HCT116 (cell line): Measurements from ENCODE around the gene PRDM7. TPM values are rescaled to one million over a fixed set of nuclear protein-coding genes. Genes with fewer than 3 reads are reported as not detected.

Source experiments
- ATAC-seq: fragments of 200-7000 bp; cut with Tn5 transposase; 2 replicates; pipeline ENCODE4 v1.9.1; 2020; ENCODE audit warnings: mild to moderate bottlenecking, moderate library complexity
- BruUV-seq: library from RNA; stranded (reverse); fragments of 400-500 nt; replicated peaks from 2 replicates; lab custom pipeline; 2021; lab: Mats Ljungman, UMichigan
- CTCF ChIA-PET: fragments of 300-600 bp; sonication (Branson Sonifier 250); formaldehyde crosslinking; loops from one replicate; lab custom pipeline; 2021; ENCODE audit warnings: antibody characterized with exemption; lab: Charles Lee
- POLR2A ChIA-PET: fragments of 300-600, 350-600 bp; sonication (Branson Sonifier 250); formaldehyde crosslinking; loops from one replicate; lab custom pipeline; 2021; ENCODE audit warnings: antibody characterized with exemption; lab: Charles Lee
- RAD21 ChIA-PET, 2 experiments: fragments of 300-600 bp; sonication (Branson Sonifier 250); formaldehyde crosslinking; loops; one replicate each; lab custom pipeline; 2023; ENCODE audit warnings: low total read pairs in 2 of 2; ENCODE audit not compliant: uncharacterized antibody in 2 of 2, unreplicated experiment in 2 of 2, low non-redundant PET in 1 of 2; lab: Charles Lee
- DNase-seq: peaks from one replicate; pipeline ENCODE4 v3.0.0-alpha.2; 2010; ENCODE audit warnings: low read depth, low spot score
- H2AFZ ChIP-seq: fragments of 200-600 bp; shearing (Covaris generic), sonication (generic); 2 replicates; pipeline ENCODE4 v1.6.1; 2017; ENCODE audit warnings: low read depth, mixed run types, mixed read lengths, antibody characterized with exemption, low read length; ENCODE audit not compliant: poor library complexity, severe bottlenecking
- H3K27ac ChIP-seq: 2 replicates; pipeline ENCODE4 v1.5.1; 2012; ENCODE audit warnings: low read depth, low read length
- H3K27me3 ChIP-seq: fragments of 200-600 bp; sonication (generic); 2 replicates; pipeline ENCODE4 v1.6.1; 2016; ENCODE audit warnings: mixed run types, low read length, mixed read lengths; ENCODE audit not compliant: insufficient read depth
- H3K36me3 ChIP-seq, 2 experiments: fragments of 200-500 bp in 1 of 2; fragments of 200-600 bp in 1 of 2; sonication (Bioruptor generic) in 1 of 2; sonication (generic) in 1 of 2; 2 replicates each; pipeline versions ENCODE4 v1.5.1 to v1.6.1; 2014 to 2016; ENCODE audit warnings: low read length in 2 of 2, inconsistent platforms in 1 of 2, mixed read lengths in 1 of 2, mixed run types in 1 of 2; ENCODE audit not compliant: insufficient read depth in 2 of 2, control insufficient read depth in 1 of 2
- H3K4me1 ChIP-seq, 2 experiments: fragments of 200-600 bp in 1 of 2; sonication (generic) in 1 of 2; 2 replicates each; pipeline versions ENCODE4 v1.5.1 to v1.6.1; 2012 to 2017; ENCODE audit warnings: low read length in 2 of 2, inconsistent platforms in 1 of 2, mild to moderate bottlenecking in 1 of 2, mixed read lengths in 1 of 2, mixed run types in 1 of 2, moderate library complexity in 1 of 2; ENCODE audit not compliant: insufficient read depth in 2 of 2, control insufficient read depth in 1 of 2
- H3K4me2 ChIP-seq: fragments of 200-600 bp; sonication (generic); 2 replicates; pipeline ENCODE4 v1.6.1; 2017; ENCODE audit warnings: mixed run types, low read length, mixed read lengths
- H3K4me3 ChIP-seq, 2 experiments: fragments of 200-600 bp in 1 of 2; sonication (generic) in 1 of 2; replicated peaks in 1 of 2; 2 replicates each; pipeline ENCODE4 v1.5.1; 2011 to 2016; ENCODE audit warnings: low read length in 2 of 2, control low read depth in 1 of 2, low read depth in 1 of 2, mild to moderate bottlenecking in 1 of 2, mixed read lengths in 1 of 2, mixed run types in 1 of 2
- H3K79me2 ChIP-seq: fragments of 200-600 bp; sonication (generic); 2 replicates; pipeline ENCODE4 v1.6.1; 2017; ENCODE audit warnings: mild to moderate bottlenecking, mixed run types, low read length, moderate library complexity, mixed read lengths; ENCODE audit not compliant: insufficient read depth
- H3K9ac ChIP-seq: fragments of 200-600 bp; sonication (generic); 2 replicates; pipeline ENCODE4 v1.6.1; 2016; ENCODE audit warnings: low read length, mixed read lengths
- H3K9me2 ChIP-seq: fragments of 200-600 bp; sonication (generic), shearing (Covaris generic); 2 replicates; pipeline ENCODE4 v1.6.1; 2017; ENCODE audit warnings: mixed run types, mild to moderate bottlenecking, moderate library complexity; ENCODE audit not compliant: insufficient read depth
- H3K9me3 ChIP-seq, 2 experiments: fragments of 200-500 bp in 1 of 2; fragments of 200-600 bp in 1 of 2; sonication (Bioruptor generic) in 1 of 2; sonication (generic) in 1 of 2; 2 replicates each; pipeline ENCODE4 v1.6.1; 2014 to 2017; ENCODE audit warnings: low read length in 2 of 2, mixed read lengths in 2 of 2, inconsistent platforms in 1 of 2, low read depth in 1 of 2, mild to moderate bottlenecking in 1 of 2, mixed run types in 1 of 2, moderate library complexity in 1 of 2; ENCODE audit not compliant: control insufficient read depth in 1 of 2, insufficient read depth in 1 of 2
- H4K20me1 ChIP-seq: fragments of 200-600 bp; sonication (generic), shearing (Covaris generic); 2 replicates; pipeline ENCODE4 v1.6.1; 2017; ENCODE audit warnings: mixed run types, mild to moderate bottlenecking, moderate library complexity; ENCODE audit not compliant: insufficient read depth
- EZH2 ChIP-seq: fragments of 200-600 bp; sonication (generic); IDR thresholded peaks from 2 replicates; pipeline ENCODE4 v1.6.1; 2017; ENCODE audit warnings: antibody characterized with exemption, mixed run types
- FOSL1 ChIP-seq: IDR thresholded peaks from 2 replicates; pipeline ENCODE4 v1.6.1; 2012; ENCODE audit warnings: low read depth
- JUND ChIP-seq: IDR thresholded peaks from 2 replicates; pipeline ENCODE4 v1.6.1; 2012
- MAX ChIP-seq: IDR thresholded peaks from 2 replicates; pipeline ENCODE4 v1.6.1; 2012
- SIN3A ChIP-seq: IDR thresholded peaks from 2 replicates; pipeline ENCODE4 v1.6.1; 2012; ENCODE audit warnings: low read depth
- SP1 ChIP-seq: IDR thresholded peaks from 2 replicates; pipeline ENCODE4 v1.6.1; 2012; ENCODE audit warnings: low read depth
- SRF ChIP-seq: IDR thresholded peaks from 2 replicates; pipeline ENCODE4 v1.6.1; 2012; ENCODE audit warnings: low read depth
- TCF7L2 ChIP-seq: IDR thresholded peaks from 2 replicates; pipeline ENCODE4 v1.7.0; 2011; ENCODE audit warnings: borderline replicate concordance, inconsistent platforms; ENCODE audit not compliant: insufficient read depth, insufficient read length; ENCODE audit errors: extremely low read depth
- ZBTB33 ChIP-seq: IDR thresholded peaks from 2 replicates; pipeline ENCODE4 v1.6.1; 2011; ENCODE audit warnings: mild to moderate bottlenecking, low read length, moderate library complexity; ENCODE audit not compliant: insufficient replicate concordance; ENCODE audit errors: extremely low read depth
- intact Hi-C: fragments of 100-400 bp; cut with micrococcal nuclease; formaldehyde crosslinking; loops from 2 replicates; pipeline ENCODE4 v1.10.0; 2022
- total RNA-seq: library from RNA; stranded (reverse); gene quantifications from one replicate; pipeline ENCODE4 v1.2.1, GENCODE V29; 2021; ENCODE audit not compliant: unreplicated experiment

The PRDM7 gene
- total RNA-seq, 1 experiment from 2014 or later: 0.07 TPM

- H3K27ac ChIP-seq: no peak overlapping the region
- H2AFZ ChIP-seq: no peak overlapping the region
- H3K27me3 ChIP-seq: no peaks in the 10 kb centered on the region
- DNase-seq: no peak
- H3K4me3 ChIP-seq: no peak overlapping the region
- CTCF ChIA-PET: interaction anchor here (1.0 kb wide), 1 partner anchor 11 kb away, joined by 3 read pairs; no protein-coding TSS in a partner anchor
- H3K79me2 ChIP-seq: no peaks in the 10 kb centered on the region
- intact Hi-C loops: no loop called here
- TF ChIP-seq SIN3A: no peak
- TF ChIP-seq SP1: no peak
- no peak for TF ChIP-seq ZBTB33
- no peak for TF ChIP-seq TCF7L2
- TF ChIP-seq MAX: no peak
- TF ChIP-seq SRF: no peak
- TF ChIP-seq EZH2: no peak
- TF ChIP-seq, all 23 proteins: peak for 0
- H3K9me2 ChIP-seq: no peaks in the 10 kb centered on the region
- no peaks in the 10 kb centered on the region for H3K36me3 ChIP-seq
- H3K4me2 ChIP-seq: no peak overlapping the region
- BruUV-seq: no TSS peak
- no peaks in the 10 kb centered on the region for H4K20me1 ChIP-seq
- H3K9ac ChIP-seq: no peak overlapping the region
- ChIA-PET POLR2A (no interaction called here), RAD21 (no interaction called here)
- peaks cover 0 to 5% of the 10 kb centered on the region in 2 experiments; a peak in 1 of 4 replicates for H3K9me3 ChIP-seq
- no peak for ATAC-seq
- no peaks in the 10 kb centered on the region for H3K4me1 ChIP-seq
Observed at GRCh38 chr16:90070440-90070839, 6.7 kb downstream of the PRDM7 start.

GRCh38 chr16:90061437-90061836, 15.7 kb downstream of the PRDM7 start:
- Histone ChIP-seq H3K36me3 (no peaks in the 10 kb centered on the region), H2AFZ (no peak overlapping the region), H3K27me3 (no peaks in the 10 kb centered on the region), H3K4me3 (no peak overlapping the region)
- intact Hi-C loops: no loop called here
- TF ChIP-seq JUND (no peak), SRF (no peak), ZBTB33 (no peak), MAX (peak; percentile 47; the same call in 1 of the 2 replicates), FOSL1 (no peak), EZH2 (no peak)
- TF ChIP-seq, all 23 proteins: peak for 1
- no peaks in the 10 kb centered on the region for H4K20me1 ChIP-seq
- DNase-seq (no peak), ATAC-seq (no peak)
- no peak overlapping the region for H3K9ac ChIP-seq
- ChIA-PET POLR2A (no interaction called here), RAD21 (no interaction called here), CTCF (no interaction called here)
- peaks cover 0 to 20% of the 10 kb centered on the region in 2 experiments; a peak in 2 of 4 replicates for H3K4me1 ChIP-seq
- H3K4me2 ChIP-seq: no peak overlapping the region
- no peaks in the 10 kb centered on the region for H3K79me2 ChIP-seq
- BruUV-seq: no TSS peak
- no peaks in the 10 kb centered on the region for H3K9me2 ChIP-seq
- no peak overlapping the region for H3K27ac ChIP-seq
- H3K9me3 ChIP-seq: no peaks in the 10 kb centered on the region
